ENCODE measurements around the gene SUV39H2.

DNA sequence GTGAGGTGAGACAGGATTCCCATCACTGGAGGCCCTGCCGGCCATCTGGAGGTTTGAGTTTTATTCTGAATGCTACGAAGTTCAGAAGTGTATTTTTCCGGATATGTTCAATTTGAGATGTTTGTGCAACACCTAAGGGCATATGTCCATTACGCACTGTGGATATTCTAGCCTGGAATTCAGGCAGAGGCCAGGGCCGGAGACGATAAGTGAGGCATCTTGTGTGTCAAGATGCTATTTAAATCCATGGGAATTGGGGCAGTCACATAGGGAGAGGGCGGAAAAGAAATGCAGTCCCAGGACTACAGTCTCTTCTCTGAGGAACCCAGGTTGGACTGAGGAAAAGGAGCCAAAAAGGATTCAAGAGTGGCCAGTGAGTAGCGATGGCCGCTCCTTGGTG is 1.9 kb upstream of the SUV39H2 start:
- TF ChIP-seq, protein P1, sequence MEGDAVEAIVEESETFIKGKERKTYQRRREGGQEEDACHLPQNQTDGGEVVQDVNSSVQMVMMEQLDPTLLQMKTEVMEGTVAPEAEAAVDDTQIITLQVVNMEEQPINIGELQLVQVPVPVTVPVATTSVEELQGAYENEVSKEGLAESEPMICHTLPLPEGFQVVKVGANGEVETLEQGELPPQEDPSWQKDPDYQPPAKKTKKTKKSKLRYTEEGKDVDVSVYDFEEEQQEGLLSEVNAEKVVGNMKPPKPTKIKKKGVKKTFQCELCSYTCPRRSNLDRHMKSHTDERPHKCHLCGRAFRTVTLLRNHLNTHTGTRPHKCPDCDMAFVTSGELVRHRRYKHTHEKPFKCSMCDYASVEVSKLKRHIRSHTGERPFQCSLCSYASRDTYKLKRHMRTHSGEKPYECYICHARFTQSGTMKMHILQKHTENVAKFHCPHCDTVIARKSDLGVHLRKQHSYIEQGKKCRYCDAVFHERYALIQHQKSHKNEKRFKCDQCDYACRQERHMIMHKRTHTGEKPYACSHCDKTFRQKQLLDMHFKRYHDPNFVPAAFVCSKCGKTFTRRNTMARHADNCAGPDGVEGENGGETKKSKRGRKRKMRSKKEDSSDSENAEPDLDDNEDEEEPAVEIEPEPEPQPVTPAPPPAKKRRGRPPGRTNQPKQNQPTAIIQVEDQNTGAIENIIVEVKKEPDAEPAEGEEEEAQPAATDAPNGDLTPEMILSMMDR (IDR thresholded peaks at IDR 0.05; ENCODE audit: poor library complexity), result no peak
- TF ChIP-seq EZH2 (IDR thresholded peaks at IDR 0.05; ENCODE audit: borderline replicate concordance), result no peak

Data from hepatocyte (in vitro differentiated cells).